ENCODE measurements around the gene CLEC11A. TPM values are rescaled to one million over a fixed set of nuclear protein-coding genes. Genes with fewer than 3 reads are reported as not detected.

Gene CLEC11A
- total and polyA plus RNA-seq, 2 of the 8 experiments (the other 6 are each of a cell fraction or from before 2014, with no cell fraction given): 4.3 to 17.4 TPM

DNA sequence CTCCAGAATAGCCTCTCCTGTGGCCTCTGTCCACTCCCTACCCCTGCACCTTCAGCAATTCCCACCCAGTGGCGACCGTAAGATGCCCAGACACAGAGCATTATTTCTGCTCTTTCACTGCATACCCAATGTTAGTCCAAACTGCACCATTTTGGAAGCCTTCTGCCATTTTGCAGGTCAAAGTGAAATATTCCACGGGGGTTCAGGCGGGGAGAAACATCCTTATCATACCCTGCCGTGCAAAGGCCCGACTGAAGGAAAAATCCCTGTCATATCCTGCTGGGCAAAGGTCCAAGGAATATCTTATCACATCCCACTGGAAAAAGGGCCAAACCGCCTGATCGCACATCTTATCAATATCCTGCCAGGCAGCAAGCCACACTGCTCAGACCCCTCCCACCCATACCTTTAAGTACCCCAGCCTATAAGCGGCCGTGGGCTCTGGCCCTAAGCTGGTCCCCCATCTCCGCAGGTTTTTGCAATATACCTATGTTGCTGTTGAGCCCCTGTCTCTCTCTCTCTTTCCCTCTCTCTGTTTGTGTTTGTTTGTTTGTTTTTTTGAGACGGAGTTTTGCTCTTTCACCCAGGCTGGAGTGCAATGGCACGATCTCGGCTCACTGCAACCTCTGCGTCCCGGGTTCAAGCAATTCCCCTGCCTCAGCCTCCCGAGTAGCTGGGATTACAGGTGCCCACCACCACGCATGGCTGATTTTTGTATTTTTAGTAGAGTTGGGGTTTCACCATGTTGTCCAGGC is 18.2 kb downstream of the CLEC11A start:
- no peak overlapping the region for H2AK5ac ChIP-seq (ENCODE audit: low read depth, low read length)
- no peak for FAIRE-seq
- TF ChIP-seq POLR2A (IDR thresholded peaks at IDR 0.05; ENCODE audit: control extremely low read depth in 1 of 2, low read depth in 2 of 2, low read length in 2 of 2): no peak
- TF ChIP-seq, protein P1, sequence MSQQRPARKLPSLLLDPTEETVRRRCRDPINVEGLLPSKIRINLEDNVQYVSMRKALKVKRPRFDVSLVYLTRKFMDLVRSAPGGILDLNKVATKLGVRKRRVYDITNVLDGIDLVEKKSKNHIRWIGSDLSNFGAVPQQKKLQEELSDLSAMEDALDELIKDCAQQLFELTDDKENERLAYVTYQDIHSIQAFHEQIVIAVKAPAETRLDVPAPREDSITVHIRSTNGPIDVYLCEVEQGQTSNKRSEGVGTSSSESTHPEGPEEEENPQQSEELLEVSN (IDR thresholded peaks at IDR 0.05): no peak
- TF ChIP-seq SAP30 (IDR thresholded peaks at IDR 0.05; ENCODE audit: insufficient read depth, insufficient replicate concordance, low read length): no peak
- no peak for TF ChIP-seq SP1 (IDR thresholded peaks at IDR 0.05; ENCODE audit: low read depth, low read length)
- TF ChIP-seq POU5F1 (IDR thresholded peaks at IDR 0.05; ENCODE audit: low read depth, low read length): no peak
- no peak for TF ChIP-seq ZNF274 (IDR thresholded peaks at IDR 0.05; ENCODE audit: borderline replicate concordance, extremely low read depth, low read length)
- TF ChIP-seq BRCA1 (IDR thresholded peaks at IDR 0.05; ENCODE audit: low read depth, low read length): no peak
- TF ChIP-seq EP300 (IDR thresholded peaks at IDR 0.05; ENCODE audit: borderline replicate concordance in 1 of 2, low read depth in 2 of 2, low read length in 2 of 2): no peak
- TF ChIP-seq HDAC2 (IDR thresholded peaks at IDR 0.05; ENCODE audit: borderline replicate concordance in 1 of 2, low read depth in 2 of 2, low read length in 2 of 2): no peak
- TF ChIP-seq, protein P2, sequence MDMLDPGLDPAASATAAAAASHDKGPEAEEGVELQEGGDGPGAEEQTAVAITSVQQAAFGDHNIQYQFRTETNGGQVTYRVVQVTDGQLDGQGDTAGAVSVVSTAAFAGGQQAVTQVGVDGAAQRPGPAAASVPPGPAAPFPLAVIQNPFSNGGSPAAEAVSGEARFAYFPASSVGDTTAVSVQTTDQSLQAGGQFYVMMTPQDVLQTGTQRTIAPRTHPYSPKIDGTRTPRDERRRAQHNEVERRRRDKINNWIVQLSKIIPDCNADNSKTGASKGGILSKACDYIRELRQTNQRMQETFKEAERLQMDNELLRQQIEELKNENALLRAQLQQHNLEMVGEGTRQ (IDR thresholded peaks at IDR 0.05; ENCODE audit: low read length): no peak

More for the DNA sequence above, 18.2 kb downstream of the CLEC11A start:
- no peak overlapping the region for H2BK20ac ChIP-seq (ENCODE audit: low read length)
- no peak overlapping the region for H3K9ac ChIP-seq (replicated peaks in 1 of 4; ENCODE audit: extremely low read depth in 1 of 4, low read depth in 3 of 4, low read length in 3 of 4)
- ChIA-PET POLR2A (ENCODE audit: partially characterized antibody) (interaction anchor here (1.1 kb wide), 1 partner anchor 48 kb away, joined by 3 read pairs; no protein-coding TSS in a partner anchor), CTCF (ENCODE audit: partially characterized antibody) (interaction anchor here (0.6 to 1.3 kb wide), 4 partner anchors 11 to 164 kb away, joined by 3 read pairs; no protein-coding TSS in a partner anchor)
- H3K14ac ChIP-seq (ENCODE audit: insufficient read length): no peak overlapping the region
- H3K23me2 ChIP-seq (ENCODE audit: low read depth, low read length): no peaks in the 10 kb centered on the region
- DNase-seq (ENCODE audit: low read depth in 1 of 2, low spot score in 2 of 2): no peak
- H3K79me2 ChIP-seq (ENCODE audit: control insufficient read depth in 1 of 2, insufficient read depth in 2 of 2, low read length in 2 of 2): no peaks in the 10 kb centered on the region
- H3K18ac ChIP-seq (ENCODE audit: extremely low read depth, low read length): no peak overlapping the region
- no peak overlapping the region for H4K8ac ChIP-seq (ENCODE audit: extremely low read depth, insufficient read depth, low read length)
- H3K4me1 ChIP-seq (replicated peaks in 1 of 4; ENCODE audit: control insufficient read depth in 3 of 4, insufficient read depth in 4 of 4, low read length in 3 of 4): peaks cover 0 to 4% (median 0%) of the 10 kb centered on the region in 4 experiments; a peak in 1 of 7 replicates
- no peak overlapping the region for H3K4ac ChIP-seq (replicated peaks; ENCODE audit: insufficient read length, low read depth, low read length)
- 79% methylated on average over 18 of the region's 18 CpGs; no CpG with 5 or more reads in 1 of the 2 experiments for WGBS, 2 experiments (ENCODE audit: extremely low coverage in 1 of 2, insufficient coverage in 1 of 2, insufficient read length in 1 of 2, insufficient replicate concordance in 2 of 2, low coverage in 1 of 2, low lambda C conversion rate in 2 of 2, missing lambda C conversion rate in 1 of 2)
- peaks cover 0 to 2% of the 10 kb centered on the region in 2 experiments for H4K20me1 ChIP-seq (replicated peaks in 1 of 2; ENCODE audit: control insufficient read depth in 1 of 2, insufficient read depth in 2 of 2, low read length in 2 of 2)
- H3K36me3 ChIP-seq (ENCODE audit: control insufficient read depth in 2 of 4, insufficient read depth in 4 of 4, low read length in 3 of 4): no peaks in the 10 kb centered on the region
- no peaks in the 10 kb centered on the region for H3K9me3 ChIP-seq (ENCODE audit: insufficient read depth in 2 of 2, low read depth in 1 of 2, low read length in 1 of 2)
- H2AFZ ChIP-seq (ENCODE audit: low read length): no peak overlapping the region
- no peak overlapping the region for H2BK5ac ChIP-seq (ENCODE audit: low read depth, low read length)
- 0 out of 7 replicates have a peak, but pooled peaks cover 0 to 2% (median 0%) of the 10 kb centered on the region in 4 experiments for H3K27me3 ChIP-seq (replicated peaks in 1 of 4; ENCODE audit: control insufficient read depth in 3 of 4, extremely low read depth in 1 of 4, insufficient read depth in 3 of 4, low read length in 3 of 4)
- no peak overlapping the region for H3K4me3 ChIP-seq (ENCODE audit: extremely low read depth in 1 of 4, insufficient read depth in 2 of 4, low read depth in 3 of 4, low read length in 4 of 4)
- H3K23ac ChIP-seq (ENCODE audit: insufficient read length): no peak overlapping the region
- H3K4me2 ChIP-seq (ENCODE audit: insufficient read depth in 1 of 2, low read depth in 2 of 2, low read length in 2 of 2): no peak overlapping the region
- no peaks in the 10 kb centered on the region for H3K79me1 ChIP-seq (ENCODE audit: low read depth, low read length)
- H2BK120ac ChIP-seq (replicated peaks; ENCODE audit: low read depth, low read length): no peak overlapping the region
- no peak overlapping the region for H2BK15ac ChIP-seq (ENCODE audit: low read length)
- no peak overlapping the region for H3K56ac ChIP-seq (replicated peaks; ENCODE audit: insufficient read length, low read depth, low read length)
- no peak overlapping the region for H2BK12ac ChIP-seq (ENCODE audit: low read depth, low read length)
- H3K27ac ChIP-seq (ENCODE audit: low read depth, low read length): no peak overlapping the region
- no peak overlapping the region for H4K91ac ChIP-seq (replicated peaks; ENCODE audit: insufficient read length, low read length)
- H4K5ac ChIP-seq (ENCODE audit: insufficient read length, low read depth, low read length): no peak overlapping the region
